ENCODE results near the gene JUNB. TPM values are rescaled to one million over a fixed set of nuclear protein-coding genes. Genes with fewer than 3 reads are reported as not detected.

The JUNB gene
- total and polyA plus RNA-seq, 2 of the 13 experiments (the other 11 are each of a cell fraction or from before 2014, with no cell fraction given) = 7.7 to 8.2 TPM

DNA sequence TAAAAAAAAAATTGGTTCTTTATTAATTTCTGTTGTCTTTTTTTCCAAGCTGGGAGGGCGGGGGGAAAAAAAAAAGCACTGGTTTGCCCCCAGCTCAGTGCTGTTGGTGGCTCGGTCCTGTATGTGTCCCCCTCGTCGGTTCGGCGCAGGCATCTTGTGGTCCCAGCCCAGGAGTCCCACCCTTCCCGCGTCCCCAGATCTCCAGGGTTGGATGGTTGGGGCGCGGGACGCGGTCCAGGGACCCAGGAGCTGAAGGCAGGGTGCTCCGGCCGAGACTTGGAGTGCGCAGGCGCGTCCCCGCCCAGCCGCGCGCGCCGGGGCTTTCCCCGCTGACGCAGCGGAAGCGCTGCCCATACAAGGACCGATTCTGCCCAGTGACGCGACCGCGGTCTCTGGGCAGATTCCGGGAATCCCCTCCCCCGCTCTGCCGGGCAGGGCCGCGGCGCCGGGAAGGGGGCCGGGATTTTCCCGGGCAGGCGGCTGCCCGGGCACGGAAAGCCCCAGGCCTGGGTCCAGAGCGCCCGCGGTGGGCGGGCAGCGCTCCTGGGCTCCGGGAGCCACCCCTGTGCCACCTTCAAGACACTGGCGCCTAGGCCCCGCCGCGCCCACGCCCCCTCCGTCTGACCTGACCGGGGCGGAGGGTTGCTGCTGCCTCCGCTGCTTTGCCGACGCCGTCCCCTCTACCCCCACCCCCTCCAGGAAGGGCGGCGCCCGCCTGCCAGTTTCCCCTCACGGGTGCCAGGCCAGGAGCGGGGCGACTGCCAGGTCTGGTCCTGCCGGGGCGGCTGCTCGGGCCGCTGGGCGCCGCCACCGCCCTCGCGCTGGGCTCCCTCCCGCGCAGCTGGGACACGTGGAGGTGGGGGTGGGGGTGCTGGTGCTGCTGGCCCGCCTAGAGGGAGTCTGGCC is 2.3 kb downstream of the JUNB start (continued):
- TF ChIP-seq, protein P1, sequence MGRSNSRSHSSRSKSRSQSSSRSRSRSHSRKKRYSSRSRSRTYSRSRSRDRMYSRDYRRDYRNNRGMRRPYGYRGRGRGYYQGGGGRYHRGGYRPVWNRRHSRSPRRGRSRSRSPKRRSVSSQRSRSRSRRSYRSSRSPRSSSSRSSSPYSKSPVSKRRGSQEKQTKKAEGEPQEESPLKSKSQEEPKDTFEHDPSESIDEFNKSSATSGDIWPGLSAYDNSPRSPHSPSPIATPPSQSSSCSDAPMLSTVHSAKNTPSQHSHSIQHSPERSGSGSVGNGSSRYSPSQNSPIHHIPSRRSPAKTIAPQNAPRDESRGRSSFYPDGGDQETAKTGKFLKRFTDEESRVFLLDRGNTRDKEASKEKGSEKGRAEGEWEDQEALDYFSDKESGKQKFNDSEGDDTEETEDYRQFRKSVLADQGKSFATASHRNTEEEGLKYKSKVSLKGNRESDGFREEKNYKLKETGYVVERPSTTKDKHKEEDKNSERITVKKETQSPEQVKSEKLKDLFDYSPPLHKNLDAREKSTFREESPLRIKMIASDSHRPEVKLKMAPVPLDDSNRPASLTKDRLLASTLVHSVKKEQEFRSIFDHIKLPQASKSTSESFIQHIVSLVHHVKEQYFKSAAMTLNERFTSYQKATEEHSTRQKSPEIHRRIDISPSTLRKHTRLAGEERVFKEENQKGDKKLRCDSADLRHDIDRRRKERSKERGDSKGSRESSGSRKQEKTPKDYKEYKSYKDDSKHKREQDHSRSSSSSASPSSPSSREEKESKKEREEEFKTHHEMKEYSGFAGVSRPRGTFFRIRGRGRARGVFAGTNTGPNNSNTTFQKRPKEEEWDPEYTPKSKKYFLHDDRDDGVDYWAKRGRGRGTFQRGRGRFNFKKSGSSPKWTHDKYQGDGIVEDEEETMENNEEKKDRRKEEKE (IDR thresholded peaks at IDR 0.05) = no peak
- TF ChIP-seq CCAR2 (optimal IDR thresholded peaks at IDR 0.05; ENCODE audit: low read depth, low read length) (no peak), TP53 (CRISPR knock-in tag; conservative IDR thresholded peaks at IDR 0.05) (no peak), ZNF556 (CRISPR knock-in tag; IDR thresholded peaks at IDR 0.05; ENCODE audit: borderline replicate concordance) (no peak), ZNF121 (CRISPR knock-in tag; IDR thresholded peaks at IDR 0.05) (no peak), ZNF468 (CRISPR knock-in tag; IDR thresholded peaks at IDR 0.05) (no peak), RARA (CRISPR knock-in tag; IDR thresholded peaks at IDR 0.05) (no peak), POLR2AphosphoS5 (IDR thresholded peaks at IDR 0.05; ENCODE audit: low read depth, low read length) (no peak), TAF1 (CRISPR knock-in tag; IDR thresholded peaks at IDR 0.05) (peak; percentile 71; the same call in 1 of the 2 replicates), TCF7L2 (IDR thresholded peaks at IDR 0.05; ENCODE audit: low read depth, low read length) (no peak), HNRNPL (IDR thresholded peaks at IDR 0.05; ENCODE audit: low read depth, low read length) (peak; percentile 78; the same call in 1 of the 2 replicates), ZNF577 (CRISPR knock-in tag; IDR thresholded peaks at IDR 0.05; ENCODE audit: borderline replicate concordance, low read depth) (no peak), NAIF1 (CRISPR knock-in tag; IDR thresholded peaks at IDR 0.05; ENCODE audit: borderline replicate concordance) (no peak; the same call in 1 of the 2 replicates), HDAC2 (CRISPR knock-in tag; IDR thresholded peaks at IDR 0.05) (peak; percentile 15; the same call in 1 of the 2 replicates)
- TF ChIP-seq, protein P2, sequence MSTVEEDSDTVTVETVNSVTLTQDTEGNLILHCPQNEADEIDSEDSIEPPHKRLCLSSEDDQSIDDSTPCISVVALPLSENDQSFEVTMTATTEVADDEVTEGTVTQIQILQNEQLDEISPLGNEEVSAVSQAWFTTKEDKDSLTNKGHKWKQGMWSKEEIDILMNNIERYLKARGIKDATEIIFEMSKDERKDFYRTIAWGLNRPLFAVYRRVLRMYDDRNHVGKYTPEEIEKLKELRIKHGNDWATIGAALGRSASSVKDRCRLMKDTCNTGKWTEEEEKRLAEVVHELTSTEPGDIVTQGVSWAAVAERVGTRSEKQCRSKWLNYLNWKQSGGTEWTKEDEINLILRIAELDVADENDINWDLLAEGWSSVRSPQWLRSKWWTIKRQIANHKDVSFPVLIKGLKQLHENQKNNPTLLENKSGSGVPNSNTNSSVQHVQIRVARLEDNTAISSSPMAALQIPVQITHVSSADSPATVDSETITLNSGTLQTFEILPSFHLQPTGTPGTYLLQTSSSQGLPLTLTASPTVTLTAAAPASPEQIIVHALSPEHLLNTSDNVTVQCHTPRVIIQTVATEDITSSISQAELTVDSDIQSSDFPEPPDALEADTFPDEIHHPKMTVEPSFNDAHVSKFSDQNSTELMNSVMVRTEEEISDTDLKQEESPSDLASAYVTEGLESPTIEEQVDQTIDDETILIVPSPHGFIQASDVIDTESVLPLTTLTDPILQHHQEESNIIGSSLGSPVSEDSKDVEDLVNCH (CRISPR knock-in tag; IDR thresholded peaks at IDR 0.05) = no peak
- TF ChIP-seq, protein P3, sequence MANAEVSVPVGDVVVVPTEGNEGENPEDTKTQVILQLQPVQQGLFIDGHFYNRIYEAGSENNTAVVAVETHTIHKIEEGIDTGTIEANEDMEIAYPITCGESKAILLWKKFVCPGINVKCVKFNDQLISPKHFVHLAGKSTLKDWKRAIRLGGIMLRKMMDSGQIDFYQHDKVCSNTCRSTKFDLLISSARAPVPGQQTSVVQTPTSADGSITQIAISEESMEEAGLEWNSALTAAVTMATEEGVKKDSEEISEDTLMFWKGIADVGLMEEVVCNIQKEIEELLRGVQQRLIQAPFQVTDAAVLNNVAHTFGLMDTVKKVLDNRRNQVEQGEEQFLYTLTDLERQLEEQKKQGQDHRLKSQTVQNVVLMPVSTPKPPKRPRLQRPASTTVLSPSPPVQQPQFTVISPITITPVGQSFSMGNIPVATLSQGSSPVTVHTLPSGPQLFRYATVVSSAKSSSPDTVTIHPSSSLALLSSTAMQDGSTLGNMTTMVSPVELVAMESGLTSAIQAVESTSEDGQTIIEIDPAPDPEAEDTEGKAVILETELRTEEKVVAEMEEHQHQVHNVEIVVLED (CRISPR knock-in tag; IDR thresholded peaks at IDR 0.05; ENCODE audit: borderline replicate concordance) = peak; percentile 57; the same call in 1 of the 2 replicates
- TF ChIP-seq, protein P4, sequence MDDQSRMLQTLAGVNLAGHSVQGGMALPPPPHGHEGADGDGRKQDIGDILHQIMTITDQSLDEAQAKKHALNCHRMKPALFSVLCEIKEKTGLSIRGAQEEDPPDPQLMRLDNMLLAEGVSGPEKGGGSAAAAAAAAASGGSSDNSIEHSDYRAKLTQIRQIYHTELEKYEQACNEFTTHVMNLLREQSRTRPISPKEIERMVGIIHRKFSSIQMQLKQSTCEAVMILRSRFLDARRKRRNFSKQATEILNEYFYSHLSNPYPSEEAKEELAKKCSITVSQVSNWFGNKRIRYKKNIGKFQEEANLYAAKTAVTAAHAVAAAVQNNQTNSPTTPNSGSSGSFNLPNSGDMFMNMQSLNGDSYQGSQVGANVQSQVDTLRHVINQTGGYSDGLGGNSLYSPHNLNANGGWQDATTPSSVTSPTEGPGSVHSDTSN (CRISPR knock-in tag; IDR thresholded peaks at IDR 0.05; ENCODE audit: borderline replicate concordance) = no peak
- TF ChIP-seq, protein P5, sequence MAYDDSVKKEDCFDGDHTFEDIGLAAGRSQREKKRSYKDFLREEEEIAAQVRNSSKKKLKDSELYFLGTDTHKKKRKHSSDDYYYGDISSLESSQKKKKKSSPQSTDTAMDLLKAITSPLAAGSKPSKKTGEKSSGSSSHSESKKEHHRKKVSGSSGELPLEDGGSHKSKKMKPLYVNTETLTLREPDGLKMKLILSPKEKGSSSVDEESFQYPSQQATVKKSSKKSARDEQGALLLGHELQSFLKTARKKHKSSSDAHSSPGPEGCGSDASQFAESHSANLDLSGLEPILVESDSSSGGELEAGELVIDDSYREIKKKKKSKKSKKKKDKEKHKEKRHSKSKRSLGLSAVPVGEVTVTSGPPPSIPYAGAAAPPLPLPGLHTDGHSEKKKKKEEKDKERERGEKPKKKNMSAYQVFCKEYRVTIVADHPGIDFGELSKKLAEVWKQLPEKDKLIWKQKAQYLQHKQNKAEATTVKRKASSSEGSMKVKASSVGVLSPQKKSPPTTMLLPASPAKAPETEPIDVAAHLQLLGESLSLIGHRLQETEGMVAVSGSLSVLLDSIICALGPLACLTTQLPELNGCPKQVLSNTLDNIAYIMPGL (CRISPR knock-in tag; IDR thresholded peaks at IDR 0.05; ENCODE audit: borderline replicate concordance in 1 of 2, low read depth in 1 of 2) = peak in 1 of 2 experiments; percentile 55; a peak in 3 of 4 replicates

Measured in HepG2 (cell line).